ENCODE results near the gene MGST3.
A peak's percentile ranks its signal among the peaks of the same experiment; 100 is the strongest.
"Not testable (repeated sequence)": the region's sequence is repeated elsewhere in the genome, so short reads cannot be mapped to it uniquely, and the experiment has no call there.

MGST3 gene

GRCh38 chr1:165629151-165629550 lies 1.9 kb upstream of the MGST3 start:
- no peak for DNase-seq (ENCODE audit: low read depth in 1 of 2, low spot score in 1 of 2)

DNA sequence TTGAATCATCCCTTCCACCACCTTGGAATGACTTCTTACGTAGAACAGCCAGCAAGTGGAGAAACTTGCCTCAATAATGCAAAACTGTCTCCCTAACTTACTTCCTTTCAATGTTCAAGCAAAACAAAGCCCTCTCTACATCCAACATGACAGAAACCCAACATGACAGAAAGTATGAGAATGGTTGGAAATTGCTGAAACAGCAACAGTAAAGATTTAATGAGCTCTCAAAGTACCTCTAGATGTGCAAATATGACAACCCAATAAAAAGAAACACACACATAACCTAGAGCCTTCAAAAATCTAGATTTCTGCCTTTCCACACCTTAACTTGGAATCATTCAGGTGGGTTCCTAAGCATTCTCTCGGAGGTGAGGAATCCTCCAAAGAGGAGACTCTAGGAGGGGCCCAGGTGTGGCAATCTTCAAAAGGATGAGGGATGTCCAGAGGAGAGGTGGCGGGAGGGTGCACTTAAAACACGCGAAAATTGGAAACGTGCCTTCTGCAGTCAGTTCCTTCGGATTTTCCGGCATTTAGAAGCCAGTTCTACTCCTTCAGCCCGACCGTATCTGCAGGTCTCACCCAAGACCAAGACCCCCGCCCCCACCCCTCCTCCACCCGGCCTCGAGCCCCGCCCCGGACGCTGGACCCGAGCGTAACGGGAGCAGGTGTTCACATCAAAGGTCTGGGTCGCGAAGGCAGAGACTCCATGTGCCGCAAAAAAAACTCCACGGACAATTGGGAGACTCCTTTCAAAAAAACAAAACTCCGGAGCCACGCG lies 996 bp upstream of the MGST3 start:
- DNase-seq (ENCODE audit: low read depth in 1 of 2, low spot score in 1 of 2): no peak

- DNase-seq (ENCODE audit: low read depth in 1 of 2, low spot score in 1 of 2): peak in 1 of 2 donors; percentile 9
Measured at GRCh38 chr1:165631342-165632151, 513 bp downstream of the MGST3 start.

DNA sequence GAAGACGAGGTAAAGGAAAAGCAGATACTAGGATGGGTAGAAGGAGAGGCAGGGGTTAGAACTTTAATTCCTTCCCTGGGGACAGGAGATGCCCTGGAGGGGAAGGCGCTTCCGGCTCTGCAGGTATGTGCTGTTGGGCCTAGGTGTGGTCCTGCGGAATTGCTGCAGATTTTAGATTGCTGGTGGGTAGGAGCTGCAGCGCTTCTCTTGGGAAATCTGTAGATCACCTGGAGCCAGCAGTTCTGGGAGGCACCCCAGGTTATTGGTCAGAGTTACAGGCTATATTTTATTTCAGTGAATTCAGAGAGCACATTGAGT lies 1.1 kb downstream of the MGST3 start:
- DNase-seq (ENCODE audit: low read depth in 1 of 2, low spot score in 1 of 2): no peak

DNA sequence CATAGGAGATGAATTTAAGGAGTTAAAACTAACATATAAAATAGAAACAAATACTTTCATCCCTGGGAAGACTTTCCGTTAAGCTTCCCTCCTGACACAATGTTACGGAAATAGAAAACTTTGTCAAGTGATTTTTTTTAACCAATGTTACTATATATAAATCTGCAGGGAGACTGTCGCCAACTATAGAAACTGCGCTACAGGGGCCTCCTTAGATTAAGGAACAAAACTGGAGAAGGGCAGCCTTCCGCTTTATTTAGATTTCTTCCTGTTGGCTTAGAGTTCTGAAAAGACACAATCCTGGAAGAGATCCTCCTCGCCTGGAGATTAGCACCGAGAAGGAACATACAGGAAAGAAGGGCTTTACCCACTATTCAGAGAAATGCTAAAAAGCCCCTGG lies 1.5 kb downstream of the MGST3 start:
- no peak for DNase-seq (ENCODE audit: low read depth in 1 of 2, low spot score in 1 of 2)

- DNase-seq (ENCODE audit: low read depth in 1 of 2, low spot score in 1 of 2): no peak
Measured at GRCh38 chr1:165633614-165634013, 2.6 kb downstream of the MGST3 start.

- DNase-seq (ENCODE audit: low read depth in 1 of 2, low spot score in 1 of 2): no peak
Measured at GRCh38 chr1:165634154-165634921, 3.3 kb downstream of the MGST3 start.

GRCh38 chr1:165635329-165635728 lies 4.3 kb downstream of the MGST3 start:
- DNase-seq (ENCODE audit: low read depth in 1 of 2, low spot score in 1 of 2): no peak

GRCh38 chr1:165635823-165636222 lies 4.8 kb downstream of the MGST3 start:
- no peak for DNase-seq (ENCODE audit: low read depth in 1 of 2, low spot score in 1 of 2)

- no peak for DNase-seq (ENCODE audit: low read depth in 1 of 2, low spot score in 1 of 2)
Measured at GRCh38 chr1:165637427-165637826, 6.4 kb downstream of the MGST3 start.

DNA sequence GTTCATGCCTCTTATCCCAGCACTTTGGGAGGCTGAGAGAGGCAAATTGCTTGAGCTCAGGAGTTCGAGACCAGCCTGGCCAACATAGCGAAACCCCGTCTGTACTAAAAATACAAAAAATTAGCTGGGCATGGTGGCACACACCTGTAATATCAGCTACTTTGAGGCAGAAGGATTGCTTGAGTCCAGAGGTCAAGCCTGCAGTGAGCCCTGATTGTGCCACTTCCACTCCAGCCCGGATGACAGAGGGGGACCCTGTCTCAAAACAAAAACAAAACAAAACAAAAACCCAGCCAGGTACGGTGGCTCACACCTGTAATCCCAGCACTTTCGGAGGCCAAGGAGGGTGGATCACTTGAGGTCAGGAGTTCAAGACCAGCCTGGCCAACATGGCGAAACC lies 7.2 kb downstream of the MGST3 start:
- not testable (repeated sequence) for DNase-seq (ENCODE audit: low read depth in 1 of 2, low spot score in 1 of 2)

- DNase-seq (ENCODE audit: low read depth in 1 of 2, low spot score in 1 of 2): no peak
Measured at GRCh38 chr1:165639821-165640623, 9.0 kb downstream of the MGST3 start.

GRCh38 chr1:165641231-165641987 lies 10.4 kb downstream of the MGST3 start:
- DNase-seq (ENCODE audit: low read depth in 1 of 2, low spot score in 1 of 2): no peak

GRCh38 chr1:165644064-165644735 lies 13.2 kb downstream of the MGST3 start:
- DNase-seq (ENCODE audit: low read depth in 1 of 2, low spot score in 1 of 2): no peak

- no peak for DNase-seq (ENCODE audit: low read depth in 1 of 2, low spot score in 1 of 2)
Measured at GRCh38 chr1:165645654-165646366, 14.8 kb downstream of the MGST3 start.

DNA sequence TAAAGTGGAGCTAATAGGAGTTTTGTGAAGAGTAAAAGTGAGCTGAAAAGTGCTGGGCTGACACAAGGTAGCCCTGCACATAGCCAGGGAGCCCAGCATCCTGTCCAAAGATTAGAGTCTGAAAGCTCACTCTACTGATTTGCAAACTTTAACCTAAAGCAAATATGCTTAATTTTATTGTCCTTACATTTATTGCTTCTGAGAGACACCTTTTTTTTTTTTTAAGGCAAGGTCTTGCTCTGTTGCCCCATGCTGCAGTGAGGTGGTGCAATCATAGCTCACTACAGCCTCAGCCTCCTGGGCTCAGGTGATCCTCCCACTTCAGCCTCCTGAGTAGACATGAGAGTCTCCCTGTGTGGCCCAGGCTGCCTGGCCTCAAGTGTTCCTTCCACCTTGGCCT lies 16.5 kb downstream of the MGST3 start:
- no peak for DNase-seq (ENCODE audit: low read depth in 1 of 2, low spot score in 1 of 2)

- no peak for DNase-seq (ENCODE audit: low read depth in 1 of 2, low spot score in 1 of 2)
Measured at GRCh38 chr1:165647970-165648369, 16.9 kb downstream of the MGST3 start.

- no peak for DNase-seq (ENCODE audit: low read depth in 1 of 2, low spot score in 1 of 2)
Measured at GRCh38 chr1:165648919-165649572, 18.0 kb downstream of the MGST3 start.
